ENCODE results near the gene SLC7A10.

DNA sequence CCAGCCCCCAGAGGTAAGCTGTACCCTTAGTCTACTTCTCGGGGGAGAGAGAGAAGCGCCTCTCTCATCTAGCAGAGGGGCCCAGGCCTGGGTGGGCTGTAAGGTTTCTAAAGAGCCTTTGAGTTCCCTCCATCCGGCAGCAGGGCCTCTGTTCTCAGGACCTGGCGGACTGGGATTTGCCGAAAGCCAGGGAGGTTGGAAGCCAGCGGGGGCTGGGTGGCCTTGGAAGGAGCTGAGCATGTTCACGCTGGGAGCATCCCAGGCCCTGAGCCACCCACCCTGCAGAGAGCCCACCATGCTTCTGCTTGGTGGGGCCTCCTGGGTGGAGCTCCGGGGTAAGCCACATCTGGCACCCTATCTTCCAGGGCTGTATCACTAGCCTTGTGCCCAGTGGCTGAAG, 7.8 kb downstream of the SLC7A10 start:
- TF ChIP-seq CTCF (IDR thresholded peaks at IDR 0.05 in 4 of 5, conservative IDR thresholded peaks at IDR 0.05 in 1 of 5) (no peak), POLR2A (IDR thresholded peaks at IDR 0.05) (no peak)
